ENCODE measurements around the gene PRKN.

PRKN gene

DNA sequence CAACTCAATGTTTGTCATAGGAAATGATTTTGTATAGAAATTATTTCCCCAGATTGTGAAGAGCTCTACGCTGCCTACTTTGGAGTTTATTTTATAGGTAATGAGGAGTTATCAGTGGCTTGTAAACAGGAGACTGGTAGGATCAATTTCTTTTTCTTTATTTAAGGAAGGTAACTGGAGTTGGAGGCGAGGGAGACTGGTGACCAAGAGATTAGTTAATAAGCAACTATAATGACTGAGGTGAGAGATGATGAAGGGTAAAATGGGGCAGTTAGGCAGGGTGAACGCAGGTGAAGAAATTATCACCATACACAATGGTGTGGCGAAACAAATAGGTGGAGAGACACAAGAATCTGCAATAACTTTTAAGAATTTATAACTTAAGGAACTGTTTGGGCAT lies 100.2 kb downstream of the PRKN start:
- H3K27me3 ChIP-seq: no peaks in the 10 kb centered on the region
- no peak for DNase-seq
- no peak overlapping the region for H3K27ac ChIP-seq
- intact Hi-C loops (cut with DNase I; ENCODE audit: low total_unique reads): no loop called here
- H3K4me1 ChIP-seq: peaks cover 0 to 5% (median 0%) of the 10 kb centered on the region in 4 donors
- no peaks in the 10 kb centered on the region for H3K9me3 ChIP-seq
- TF ChIP-seq, protein P1, sequence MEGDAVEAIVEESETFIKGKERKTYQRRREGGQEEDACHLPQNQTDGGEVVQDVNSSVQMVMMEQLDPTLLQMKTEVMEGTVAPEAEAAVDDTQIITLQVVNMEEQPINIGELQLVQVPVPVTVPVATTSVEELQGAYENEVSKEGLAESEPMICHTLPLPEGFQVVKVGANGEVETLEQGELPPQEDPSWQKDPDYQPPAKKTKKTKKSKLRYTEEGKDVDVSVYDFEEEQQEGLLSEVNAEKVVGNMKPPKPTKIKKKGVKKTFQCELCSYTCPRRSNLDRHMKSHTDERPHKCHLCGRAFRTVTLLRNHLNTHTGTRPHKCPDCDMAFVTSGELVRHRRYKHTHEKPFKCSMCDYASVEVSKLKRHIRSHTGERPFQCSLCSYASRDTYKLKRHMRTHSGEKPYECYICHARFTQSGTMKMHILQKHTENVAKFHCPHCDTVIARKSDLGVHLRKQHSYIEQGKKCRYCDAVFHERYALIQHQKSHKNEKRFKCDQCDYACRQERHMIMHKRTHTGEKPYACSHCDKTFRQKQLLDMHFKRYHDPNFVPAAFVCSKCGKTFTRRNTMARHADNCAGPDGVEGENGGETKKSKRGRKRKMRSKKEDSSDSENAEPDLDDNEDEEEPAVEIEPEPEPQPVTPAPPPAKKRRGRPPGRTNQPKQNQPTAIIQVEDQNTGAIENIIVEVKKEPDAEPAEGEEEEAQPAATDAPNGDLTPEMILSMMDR (IDR thresholded peaks at IDR 0.05): no peak
- no peak overlapping the region for H3K4me3 ChIP-seq
- H3K36me3 ChIP-seq: no peaks in the 10 kb centered on the region

DNA sequence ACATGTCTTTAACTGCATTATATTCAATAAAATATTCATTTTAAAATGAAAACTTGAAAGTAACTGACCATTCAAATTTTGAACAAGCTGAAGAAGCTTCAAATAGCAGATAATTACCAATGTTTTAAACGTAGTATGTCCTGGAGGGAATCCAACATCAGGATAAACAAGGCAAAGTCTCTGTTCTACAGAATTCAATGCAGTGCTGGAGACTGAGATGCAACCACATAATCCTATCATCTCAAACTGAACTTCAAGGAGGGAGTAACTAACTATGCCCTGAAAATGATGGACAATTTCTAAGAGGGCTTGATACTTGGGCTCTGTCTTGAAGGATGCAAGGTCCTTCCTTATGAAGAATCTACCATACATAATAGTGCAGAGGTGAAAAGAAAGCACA lies 100.7 kb downstream of the PRKN start:
- no peak overlapping the region for H3K27ac ChIP-seq
- no peak for DNase-seq

DNA sequence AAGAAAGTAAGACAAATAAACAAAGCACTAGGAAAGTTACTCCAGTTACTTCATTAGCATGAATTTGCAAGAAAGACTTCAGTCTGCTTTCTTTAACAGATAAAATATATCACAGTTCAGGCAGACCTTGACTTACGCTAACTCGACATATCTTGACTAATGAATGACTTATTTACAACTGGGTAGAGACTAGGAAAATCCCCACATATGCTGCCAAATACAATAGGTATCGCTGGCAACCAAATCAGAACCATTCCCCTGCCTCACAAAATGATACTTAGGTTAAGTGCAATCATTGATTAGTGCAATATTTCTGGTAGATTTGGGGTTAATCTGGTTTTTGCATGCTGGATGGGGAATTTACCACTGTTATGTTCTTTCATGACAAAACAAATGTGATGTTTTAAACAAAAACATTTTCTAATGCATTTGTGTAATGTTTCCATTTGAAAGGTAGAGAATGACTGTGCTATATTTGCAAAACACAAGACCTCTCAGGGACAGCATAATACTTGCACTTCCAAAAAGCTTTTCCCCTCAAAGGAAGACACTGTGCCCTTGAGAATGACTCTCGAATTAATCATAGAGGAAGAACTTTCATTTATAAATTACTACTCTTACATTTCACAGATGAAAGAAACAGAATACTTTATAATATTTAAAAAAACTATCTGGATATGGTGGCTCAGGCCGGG lies 101.6 kb downstream of the PRKN start:
- no peaks in the 10 kb centered on the region for H3K9me3 ChIP-seq
- intact Hi-C loops (cut with DNase I; ENCODE audit: low total_unique reads): no loop called here

More for the DNA sequence above, 100.7 kb downstream of the PRKN start:
- intact Hi-C loops (cut with DNase I; ENCODE audit: low total_unique reads): no loop called here
- H3K36me3 ChIP-seq: no peaks in the 10 kb centered on the region
- H3K4me3 ChIP-seq: no peak overlapping the region
- no peaks in the 10 kb centered on the region for H3K27me3 ChIP-seq
- H3K4me1 ChIP-seq: peaks cover 0 to 3% (median 0%) of the 10 kb centered on the region in 4 donors
- H3K9me3 ChIP-seq: no peaks in the 10 kb centered on the region
- TF ChIP-seq, protein P1 (IDR thresholded peaks at IDR 0.05): no peak

DNA sequence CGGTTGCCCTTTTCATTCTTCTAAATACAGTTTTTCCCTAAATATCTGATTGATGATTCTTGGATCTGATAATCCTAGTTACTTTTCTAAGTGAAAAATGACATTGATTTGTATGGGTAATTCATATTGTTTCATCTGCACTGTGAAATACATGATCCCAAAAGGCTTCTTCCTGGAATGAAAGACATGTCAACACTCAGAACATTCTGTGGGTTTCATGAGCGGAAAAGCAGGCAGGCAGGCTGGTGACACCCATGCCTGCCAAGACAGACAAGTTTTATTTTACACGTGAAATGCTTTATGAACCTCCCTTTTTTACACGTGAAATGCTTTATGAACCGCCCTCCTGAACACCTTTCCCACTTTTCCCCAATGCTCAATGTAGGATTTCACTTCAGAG lies 105.0 kb downstream of the PRKN start:
- DNase-seq: no peak
- no peaks in the 10 kb centered on the region for H3K27me3 ChIP-seq
- H3K4me3 ChIP-seq: no peak overlapping the region
- TF ChIP-seq, protein P1 (IDR thresholded peaks at IDR 0.05): no peak
- no peaks in the 10 kb centered on the region for H3K4me1 ChIP-seq
- intact Hi-C loops (cut with DNase I; ENCODE audit: low total_unique reads): no loop called here
- no peaks in the 10 kb centered on the region for H3K36me3 ChIP-seq
- no peaks in the 10 kb centered on the region for H3K9me3 ChIP-seq
- H3K27ac ChIP-seq: no peak overlapping the region

More for the DNA sequence above, 101.6 kb downstream of the PRKN start:
- Histone ChIP-seq H3K4me1 (no peaks in the 10 kb centered on the region), H3K36me3 (no peaks in the 10 kb centered on the region), H3K4me3 (no peak overlapping the region), H3K27ac (no peak overlapping the region), H3K27me3 (no peaks in the 10 kb centered on the region)
- TF ChIP-seq, protein P1 (IDR thresholded peaks at IDR 0.05): no peak
- DNase-seq: no peak

DNA sequence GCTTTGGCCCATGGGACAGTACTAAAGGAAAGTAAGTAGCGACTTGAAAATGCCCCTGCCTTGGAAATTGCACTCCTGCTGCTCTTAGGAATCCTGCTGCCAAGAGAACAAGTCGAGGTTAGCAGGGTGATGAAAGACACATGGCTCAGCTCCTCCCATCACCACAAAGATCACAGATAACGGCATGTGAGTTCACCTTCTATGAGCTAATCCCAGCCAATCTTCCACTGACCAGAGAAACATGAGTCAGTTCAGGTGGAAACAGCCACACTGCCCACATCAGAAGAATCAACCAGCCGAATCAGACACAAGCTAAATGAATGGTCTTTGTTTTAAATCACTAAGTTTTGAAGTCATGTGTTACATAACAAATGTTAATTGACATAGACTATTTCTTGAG lies 106.3 kb downstream of the PRKN start:
- intact Hi-C loops (cut with DNase I; ENCODE audit: low total_unique reads): no loop called here

More for the DNA sequence above, 106.3 kb downstream of the PRKN start:
- no peaks in the 10 kb centered on the region for H3K27me3 ChIP-seq
- H3K9me3 ChIP-seq: no peaks in the 10 kb centered on the region
- no peaks in the 10 kb centered on the region for H3K4me1 ChIP-seq
- H3K27ac ChIP-seq: no peak overlapping the region
- no peak for DNase-seq
- H3K4me3 ChIP-seq: no peak overlapping the region
- H3K36me3 ChIP-seq: no peaks in the 10 kb centered on the region
- TF ChIP-seq, protein P1 (IDR thresholded peaks at IDR 0.05): no peak

Data from tibial artery (tissue), 4 donors.